HT1080 (cell line): Measurements from ENCODE around the gene PTGFRN. TPM values are rescaled to one million over a fixed set of nuclear protein-coding genes. Genes with fewer than 3 reads are reported as not detected.

Experiments used
- DNase-seq: peaks from one replicate; pipeline ENCODE4 v3.0.0-alpha.2; 2015; ENCODE audit warnings: low read depth
- total RNA-seq: library from RNA; depleted of rRNA; stranded (reverse); fragments of >200 nt; shearing (Covaris generic); gene quantifications from 2 replicates; pipeline ENCODE4 v1.2.3, GENCODE V29; 2014

The PTGFRN gene
- total RNA-seq, 1 experiment from 2014 or later: 54.1 TPM

- DNase-seq: peak; percentile 43
These were observed 87.9 kb downstream of the PTGFRN start for GRCh38 chr1:116997636-116998035.

DNA sequence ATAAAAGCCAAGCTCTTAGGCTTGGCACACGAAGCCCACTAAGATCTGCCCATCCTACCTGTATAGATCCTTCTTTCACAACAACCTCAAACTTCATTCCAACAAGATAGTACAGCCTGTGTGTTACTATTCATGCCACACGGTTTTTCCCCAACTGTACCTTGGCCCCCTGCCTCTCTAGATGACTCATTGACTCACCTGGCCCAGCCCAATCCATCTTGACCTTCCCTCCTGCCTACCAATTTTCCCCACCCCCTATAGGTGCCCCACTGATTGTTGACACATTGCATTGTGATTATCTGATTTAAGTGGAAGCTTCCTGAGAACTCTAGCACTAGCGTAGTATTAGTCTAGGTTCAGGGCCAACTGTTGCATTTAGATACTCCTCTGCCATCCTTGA lies 89.9 kb downstream of the PTGFRN start:
- no peak for DNase-seq

DNA sequence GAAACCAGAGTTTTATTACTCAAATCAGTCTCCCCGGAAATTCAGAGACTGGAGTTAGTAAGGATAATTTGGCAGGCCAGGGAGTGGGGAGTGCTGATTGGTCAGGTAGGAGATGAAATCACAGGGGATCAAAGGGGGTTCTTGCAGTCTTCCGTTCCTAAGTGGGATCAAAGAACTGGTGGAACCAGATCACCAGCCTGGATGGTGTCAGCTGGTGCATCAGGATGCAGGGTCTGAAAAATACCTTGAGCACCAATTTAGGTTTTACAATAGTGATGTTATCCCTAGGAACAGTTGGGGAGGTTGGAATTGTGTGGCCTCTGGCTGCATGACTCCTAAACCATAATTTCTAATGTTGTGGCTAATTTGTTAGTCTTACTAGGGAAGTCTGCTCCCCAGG lies 90.4 kb downstream of the PTGFRN start:
- DNase-seq: no peak

- DNase-seq: no peak
These were observed 91.7 kb downstream of the PTGFRN start, which contains the start of gene CD101 for GRCh38 chr1:117001254-117001927. TSS of gene CD101 (plus strand) at chr1:117001760. CDS start at chr1:117001818, 58 bp downstream.

GRCh38 chr1:117003223-117003875 lies 93.6 kb downstream of the PTGFRN start:
- no peak for DNase-seq

- no peak for DNase-seq
These were observed 98.0 kb downstream of the PTGFRN start for GRCh38 chr1:117007719-117008013.

DNA sequence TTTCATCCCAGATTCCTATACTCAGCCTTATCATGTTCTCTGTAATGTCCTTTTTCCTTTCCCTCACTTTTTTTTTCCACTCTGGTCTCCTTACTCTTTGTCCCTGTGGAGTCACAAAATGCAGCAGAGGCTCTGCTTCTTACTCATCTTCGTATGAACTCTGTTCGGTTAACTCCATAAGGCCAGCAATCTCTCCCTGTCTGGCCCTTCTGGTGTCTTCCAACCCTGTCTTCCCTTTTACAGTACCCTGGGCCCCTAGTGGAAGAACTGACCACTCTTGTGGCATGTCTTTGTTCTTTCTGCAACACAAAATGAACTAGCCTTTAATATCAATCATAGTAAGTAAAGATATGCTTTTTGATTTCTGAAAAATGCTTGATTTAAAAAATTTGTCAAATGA lies 98.9 kb downstream of the PTGFRN start:
- no peak for DNase-seq

GRCh38 chr1:117009132-117009531 lies 99.4 kb downstream of the PTGFRN start:
- peak; percentile 34 for DNase-seq

GRCh38 chr1:117010310-117010969 lies 100.7 kb downstream of the PTGFRN start:
- no peak for DNase-seq

- DNase-seq: no peak
These were observed 101.6 kb downstream of the PTGFRN start for GRCh38 chr1:117011334-117011733.

GRCh38 chr1:117013309-117013858 lies 103.7 kb downstream of the PTGFRN start:
- DNase-seq: no peak

DNA sequence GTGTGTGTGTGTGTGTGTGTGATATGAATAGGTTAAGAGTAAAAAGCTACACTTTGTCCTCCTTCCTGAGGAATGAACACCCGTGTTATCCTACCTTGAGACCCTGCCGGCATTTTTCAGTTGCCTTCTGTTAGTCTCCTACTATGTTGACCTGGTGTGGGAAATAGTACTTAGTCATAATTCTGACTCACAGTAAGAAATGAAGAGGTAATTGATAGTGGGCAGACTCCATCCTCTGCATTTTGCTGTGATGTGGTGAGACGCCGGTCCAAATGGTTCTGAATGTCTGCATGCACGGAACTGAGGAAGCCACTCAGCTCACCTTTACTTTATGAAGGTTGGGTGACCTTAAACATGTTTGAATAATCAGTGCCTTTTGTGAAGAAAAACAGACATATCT lies 104.5 kb downstream of the PTGFRN start:
- DNase-seq: peak; percentile 69

- no peak for DNase-seq
These were observed 106.0 kb downstream of the PTGFRN start for GRCh38 chr1:117015724-117016123.

DNA sequence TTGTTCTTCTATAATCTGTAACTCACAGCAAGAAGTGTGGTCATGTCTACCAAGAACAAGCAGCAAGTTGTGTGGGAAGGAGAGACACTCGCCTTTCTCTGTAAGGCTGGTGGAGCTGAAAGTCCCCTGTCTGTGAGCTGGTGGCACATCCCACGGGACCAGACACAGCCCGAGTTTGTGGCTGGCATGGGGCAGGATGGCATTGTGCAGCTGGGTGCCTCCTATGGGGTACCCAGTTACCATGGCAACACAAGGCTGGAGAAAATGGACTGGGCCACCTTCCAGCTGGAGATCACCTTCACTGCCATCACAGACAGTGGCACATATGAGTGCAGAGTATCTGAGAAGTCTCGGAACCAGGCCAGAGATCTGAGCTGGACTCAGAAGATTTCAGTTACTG lies 107.3 kb downstream of the PTGFRN start:
- no peak for DNase-seq

- DNase-seq: no peak
These were observed 107.9 kb downstream of the PTGFRN start for GRCh38 chr1:117017648-117018047.

GRCh38 chr1:117020526-117021156 lies 110.9 kb downstream of the PTGFRN start:
- DNase-seq: no peak

DNA sequence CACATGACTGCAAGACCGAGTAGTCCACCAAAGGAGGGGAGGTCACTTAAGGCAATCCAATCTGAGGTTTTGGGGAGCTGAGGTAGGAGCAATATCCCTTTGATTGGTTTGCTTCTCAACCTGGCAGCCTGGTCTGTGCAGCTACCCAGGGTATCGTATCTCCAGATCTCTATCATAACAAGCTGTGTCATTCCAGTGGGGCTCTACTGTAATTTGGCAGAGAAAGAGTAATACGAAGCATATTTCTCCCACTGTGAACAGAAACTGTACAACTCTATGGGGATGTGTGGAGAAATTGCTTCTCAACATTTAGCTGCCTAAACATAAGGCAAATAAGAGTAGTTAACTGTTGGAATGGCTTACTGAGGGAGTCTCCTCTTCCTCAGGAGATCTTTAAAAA lies 112.4 kb downstream of the PTGFRN start:
- DNase-seq: no peak

DNA sequence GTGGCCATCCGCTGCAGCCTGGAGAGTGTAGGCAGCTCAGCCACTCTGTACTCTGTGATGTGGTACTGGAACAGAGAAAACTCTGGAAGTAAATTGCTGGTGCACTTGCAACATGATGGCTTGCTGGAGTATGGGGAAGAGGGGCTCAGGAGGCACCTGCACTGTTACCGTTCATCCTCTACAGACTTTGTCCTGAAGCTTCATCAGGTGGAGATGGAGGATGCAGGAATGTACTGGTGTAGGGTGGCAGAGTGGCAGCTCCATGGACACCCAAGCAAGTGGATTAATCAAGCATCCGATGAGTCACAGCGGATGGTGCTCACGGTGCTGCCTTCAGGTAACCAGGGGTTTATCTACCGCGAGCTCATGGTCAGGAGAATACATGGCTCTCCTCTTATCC lies 115.9 kb downstream of the PTGFRN start:
- no peak for DNase-seq

GRCh38 chr1:117026361-117026760 lies 116.6 kb downstream of the PTGFRN start:
- DNase-seq: no peak

GRCh38 chr1:117029685-117030084 lies 120.0 kb downstream of the PTGFRN start:
- no peak for DNase-seq

DNA sequence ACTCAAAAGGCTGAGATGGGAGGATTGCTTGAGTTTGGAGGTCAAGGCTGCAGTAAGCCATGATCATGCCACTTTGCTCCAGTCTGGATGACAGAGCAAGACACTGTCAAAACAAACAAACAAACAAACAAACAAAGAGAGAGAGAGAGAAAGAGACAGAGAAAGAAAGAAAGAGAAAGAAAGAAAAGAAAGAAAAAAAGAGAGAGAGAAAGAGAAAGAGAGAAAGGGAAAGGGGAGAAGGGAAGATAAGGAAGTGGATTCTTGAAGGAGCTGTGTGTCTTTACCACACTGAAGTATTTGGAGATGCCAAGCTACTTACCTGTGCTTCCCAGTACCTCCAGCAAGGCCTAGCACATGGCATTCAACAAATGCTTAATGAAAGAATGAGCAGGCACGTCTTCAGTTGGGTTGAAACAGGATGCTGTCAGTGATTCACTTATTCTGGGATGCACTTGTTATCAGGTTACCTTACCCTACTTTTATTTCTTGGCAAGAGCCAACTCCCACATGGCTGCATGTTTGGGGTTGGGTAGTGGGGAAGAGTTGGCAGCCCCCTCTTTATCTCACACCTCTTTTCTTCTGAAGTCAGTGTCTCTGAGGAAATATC lies 120.7 kb downstream of the PTGFRN start:
- peak; percentile 40 for DNase-seq

- no peak for DNase-seq
These were observed 122.5 kb downstream of the PTGFRN start for GRCh38 chr1:117032266-117032665.
